SK-N-MC (cell line): ENCODE data around the gene CSMD2.

Experiments
- EZH2 ChIP-seq: fragments of 200-600 bp; sonication (generic); IDR thresholded peaks from one replicate; pipeline ENCODE4 v1.6.1; 2017; ENCODE audit warnings: antibody characterized with exemption
- POLR2AphosphoS5 ChIP-seq: IDR thresholded peaks from 2 replicates; pipeline ENCODE4 v1.6.1; 2012; ENCODE audit warnings: mild to moderate bottlenecking, low read depth, low read length, borderline replicate concordance

DNA sequence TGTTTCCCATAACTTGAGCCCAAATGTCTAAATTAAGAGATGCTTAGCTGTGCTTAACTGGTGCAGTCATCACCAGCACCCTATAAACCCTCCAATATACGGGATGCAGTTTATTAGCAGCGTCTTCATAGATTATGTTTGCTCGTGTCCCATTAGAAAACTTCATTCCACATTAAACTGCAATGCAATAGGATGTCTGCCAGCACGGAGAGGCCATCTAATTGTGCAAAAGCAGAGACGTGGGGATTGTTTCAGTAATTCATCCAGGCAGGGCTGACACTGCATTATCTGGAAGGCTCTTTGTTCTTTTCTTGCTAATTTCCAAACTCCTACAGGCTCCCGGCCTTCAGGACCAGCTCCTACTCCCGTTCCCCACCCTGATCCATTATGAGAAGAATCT lies 89.5 kb downstream of the CSMD2 start:
- TF ChIP-seq POLR2AphosphoS5 (no peak), EZH2 (no peak)
